Spinal cord (tissue), 10 donors: ENCODE data around the gene CROCC2. TPM values are rescaled to one million over a fixed set of nuclear protein-coding genes. Genes with fewer than 3 reads are reported as not detected.
"Not testable (repeated sequence)": the region's sequence is repeated elsewhere in the genome, so short reads cannot be mapped to it uniquely, and the experiment has no call there.

Experiments used
- DNase-seq, 6 donors: peaks; one replicate each; pipeline versions ENCODE4 v3.0.0 to v3.0.0-alpha.2; 2013 to 2015; ENCODE audit warnings: low spot score in 6 of 6, low read depth in 4 of 6
- H3K27ac ChIP-seq: one replicate; pipeline ENCODE4 v1.5.1; 2013; ENCODE audit warnings: low read depth, low read length, control low read depth
- H3K27me3 ChIP-seq: one replicate; pipeline ENCODE4 v1.6.1; 2013; ENCODE audit warnings: low read length; ENCODE audit not compliant: control insufficient read depth, insufficient read depth
- H3K36me3 ChIP-seq: one replicate; pipeline ENCODE4 v1.6.1; 2013; ENCODE audit warnings: low read length; ENCODE audit not compliant: control insufficient read depth, insufficient read depth
- H3K4me1 ChIP-seq: one replicate; pipeline ENCODE4 v1.6.1; 2013; ENCODE audit warnings: low read length; ENCODE audit not compliant: control insufficient read depth, insufficient read depth
- H3K4me3 ChIP-seq: one replicate; pipeline ENCODE4 v1.5.1; 2013; ENCODE audit warnings: low read depth, low read length, control low read depth
- H3K9me3 ChIP-seq: one replicate; pipeline ENCODE4 v1.6.1; 2013; ENCODE audit warnings: low read length; ENCODE audit not compliant: control insufficient read depth, insufficient read depth
- WGBS: methylation state at CpG from one replicate; pipeline ENCODE4 v1.1.5; 2013; ENCODE audit warnings: missing lambda C conversion rate; ENCODE audit not compliant: insufficient coverage; 5-methylcytosine and 5-hydroxymethylcytosine counted together
- polyA plus RNA-seq, 2 donors: library from polyadenylated mRNA; unstranded; fragments of 120-200 nt; gene quantifications; one replicate each; pipeline ENCODE4 v1.2.1, GENCODE V29; 2013; ENCODE audit not compliant: insufficient read length in 2 of 2
- total RNA-seq, 2 donors: library from RNA; depleted of rRNA in 1 of 2; stranded (reverse); fragments of 120-200 nt in 1 of 2; fragments of >200 nt in 1 of 2; gene quantifications; one replicate each; pipeline versions ENCODE4 v1.2.3 to v1.2.4, GENCODE V29; 2013 to 2014
- donor health status: healthy.

Gene CROCC2
- total and polyA plus RNA-seq, 4 donors, result 0.30 to 4.4 (median 3.0) TPM

DNA sequence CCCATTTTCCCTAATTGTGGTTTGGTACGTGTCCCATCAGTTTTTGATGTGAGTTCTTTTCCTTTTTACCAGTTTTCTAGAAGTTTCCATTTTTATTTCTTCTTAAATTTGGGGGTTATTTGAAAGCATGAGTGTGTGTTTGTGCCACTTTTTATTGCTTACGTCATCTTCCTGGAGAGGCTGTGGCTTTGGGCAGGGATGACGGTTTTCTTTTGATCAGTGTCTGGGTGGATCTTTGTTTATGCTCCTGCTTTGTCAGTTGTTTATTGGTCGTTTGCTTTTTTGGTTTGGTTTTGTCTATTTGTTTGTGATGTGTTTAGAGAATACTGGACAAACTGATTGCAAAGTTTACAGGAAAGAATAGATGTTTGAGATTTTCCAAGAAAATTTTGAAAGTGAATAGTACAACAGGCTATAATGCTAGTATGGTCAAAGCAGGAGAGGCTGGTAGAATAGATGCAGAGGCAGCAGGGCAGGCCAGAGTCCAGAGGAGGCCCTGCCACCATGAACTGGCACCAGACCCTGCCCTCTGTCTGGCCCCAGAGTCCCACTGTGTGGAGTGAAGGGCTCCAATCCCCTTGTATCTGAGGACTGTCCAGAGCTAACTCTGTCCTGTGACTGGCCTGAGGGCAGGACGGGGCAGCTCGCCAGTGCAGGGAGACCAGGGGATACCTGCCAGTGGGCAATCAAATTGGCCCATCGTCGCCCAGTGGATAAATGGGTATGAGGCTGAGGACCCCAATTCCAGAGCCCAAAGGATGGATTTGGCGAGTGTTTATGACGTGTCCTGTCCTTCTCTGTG is 68.8 kb downstream of the CROCC2 start:
- no peak for DNase-seq
- Histone ChIP-seq H3K27ac (no peak overlapping the region), H3K27me3 (peaks cover 11% of the 10 kb centered on the region), H3K4me3 (no peak overlapping the region), H3K9me3 (no peaks in the 10 kb centered on the region), H3K4me1 (peaks cover 16% of the 10 kb centered on the region), H3K36me3 (no peaks in the 10 kb centered on the region)
- 76% methylated on average over 9 of the region's 10 CpGs for WGBS

DNA sequence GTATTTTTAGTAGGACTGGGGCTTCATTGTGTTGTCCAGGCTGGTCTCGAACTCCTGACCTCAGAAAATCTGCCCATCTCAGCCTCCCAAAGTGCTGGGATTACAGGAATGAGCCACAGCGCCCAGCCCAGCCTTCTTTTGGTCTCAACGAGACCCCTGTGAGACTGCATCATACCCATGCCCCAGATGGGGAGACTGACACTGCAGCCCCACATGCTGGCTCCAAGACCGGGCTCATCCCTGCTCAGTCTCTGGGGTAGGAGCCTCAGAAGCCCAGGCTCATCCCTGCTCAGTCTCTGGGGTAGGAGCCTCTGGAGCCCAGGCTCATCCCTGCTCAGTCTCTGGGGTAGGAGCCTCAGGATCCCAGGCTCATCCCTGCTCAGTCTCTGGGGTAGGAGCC is 69.8 kb downstream of the CROCC2 start:
- H3K4me3 ChIP-seq, H3K36me3 ChIP-seq, H3K9me3 ChIP-seq, DNase-seq, H3K27ac ChIP-seq: not testable (repeated sequence)
- Histone ChIP-seq H3K27me3 (peaks cover 11% of the 10 kb centered on the region), H3K4me1 (peaks cover 16% of the 10 kb centered on the region)
- whole genome bisulfite sequencing, result 79% methylated on average over 3 of the region's 4 CpGs

DNA sequence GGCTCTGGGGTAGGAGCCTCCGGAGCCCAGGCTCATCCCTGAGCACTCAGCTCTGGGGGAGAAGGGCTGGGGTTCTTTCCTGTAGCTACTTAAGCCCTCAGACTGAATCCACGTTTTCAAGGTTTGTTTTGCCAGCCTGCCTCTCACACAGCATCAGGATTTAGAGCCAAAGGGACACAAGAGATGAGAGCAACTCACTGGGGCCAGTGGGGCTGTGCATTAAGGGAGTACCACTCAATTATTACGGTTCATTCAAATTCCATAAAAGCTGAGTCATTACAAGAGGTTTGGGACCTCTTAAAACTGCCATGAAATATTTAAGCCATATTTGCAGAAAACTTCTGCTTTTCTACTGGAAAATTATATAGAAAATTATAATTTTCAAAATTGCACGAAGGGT is 75.1 kb downstream of the CROCC2 start:
- Histone ChIP-seq H3K9me3 (no peaks in the 10 kb centered on the region), H3K27me3 (peaks cover 2% of the 10 kb centered on the region), H3K4me1 (peaks cover 4% of the 10 kb centered on the region), H3K4me3 (no peak overlapping the region), H3K27ac (no peak overlapping the region), H3K36me3 (no peaks in the 10 kb centered on the region)
- peak in 1 of 6 donors; percentile 33 for DNase-seq
- 50% methylated on average over 3 of the region's 4 CpGs for WGBS

DNA sequence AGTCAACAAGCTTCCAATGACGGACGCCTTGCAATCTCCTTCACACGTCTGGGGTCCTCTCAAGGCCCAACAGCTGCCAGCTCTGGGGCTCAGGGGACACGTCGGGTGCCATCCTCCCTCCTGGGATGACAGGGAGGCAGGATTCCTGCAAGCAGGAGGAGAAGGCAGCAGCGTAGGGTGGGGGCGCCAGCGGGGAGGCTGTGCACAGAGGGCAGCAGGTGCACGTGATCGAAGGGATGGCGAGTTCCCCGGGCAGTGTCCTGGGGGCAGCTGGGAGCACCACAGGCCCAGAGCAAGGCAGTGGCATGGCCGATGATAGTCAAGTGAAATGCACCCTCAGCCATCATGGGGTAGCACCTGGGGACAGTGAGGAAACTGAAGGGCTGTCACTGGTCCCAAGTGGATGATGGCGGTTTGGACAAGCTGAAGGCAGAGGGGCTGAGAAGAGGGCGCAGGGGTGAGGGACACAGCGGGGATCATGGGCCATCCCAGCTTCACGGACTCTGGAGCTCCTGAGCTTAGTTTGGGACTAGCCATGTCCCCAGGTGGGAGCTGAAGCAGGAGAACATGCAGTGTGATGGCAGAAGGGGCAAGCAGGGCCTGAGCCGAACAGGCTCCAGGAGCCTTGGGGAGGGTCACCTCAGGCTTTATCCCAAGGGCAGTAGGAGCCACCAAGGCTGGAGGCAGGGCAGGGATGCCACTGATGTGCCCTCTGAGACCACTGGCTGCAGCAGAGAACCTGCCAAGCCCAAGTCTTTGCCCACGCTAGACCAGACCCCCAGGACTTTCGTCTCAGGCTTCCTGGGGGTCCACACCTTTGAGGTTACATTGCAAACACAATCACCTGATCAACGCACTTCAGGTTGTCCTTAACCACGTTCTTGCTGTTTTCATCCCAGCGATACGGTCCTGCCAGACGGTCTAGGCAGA is 76.0 kb downstream of the CROCC2 start:
- 79% methylated on average over 25 of the region's 25 CpGs for WGBS
- Histone ChIP-seq H3K27ac (no peak overlapping the region), H3K36me3 (no peaks in the 10 kb centered on the region), H3K27me3 (peaks cover 2% of the 10 kb centered on the region), H3K4me3 (no peak overlapping the region), H3K4me1 (peaks cover 12% of the 10 kb centered on the region), H3K9me3 (no peaks in the 10 kb centered on the region)
- no peak for DNase-seq

DNA sequence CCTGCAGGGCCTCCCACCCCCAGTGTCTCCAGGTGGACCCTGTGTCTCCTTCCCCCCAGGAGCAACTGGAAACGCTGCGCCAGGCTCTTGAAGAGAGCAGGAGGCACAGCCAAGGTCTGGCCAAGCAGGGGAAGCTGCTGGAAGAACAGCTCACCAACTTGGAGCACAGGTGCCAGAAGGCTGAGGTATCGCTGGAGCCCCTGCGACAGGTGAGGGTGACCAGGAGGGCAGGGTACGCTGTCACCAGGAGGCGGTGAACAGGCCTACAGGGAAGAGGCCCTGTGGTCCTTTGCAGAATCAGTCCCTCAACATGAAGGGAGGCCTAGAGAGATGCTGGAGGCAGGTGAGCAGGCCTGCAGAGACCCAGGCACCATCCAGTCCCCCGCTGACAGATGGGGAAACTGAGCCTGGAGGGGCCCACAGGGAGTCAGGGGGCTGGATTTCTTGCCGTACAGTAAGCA is 76.7 kb downstream of the CROCC2 start:
- 89% methylated on average over 8 of the region's 8 CpGs for WGBS

DNA sequence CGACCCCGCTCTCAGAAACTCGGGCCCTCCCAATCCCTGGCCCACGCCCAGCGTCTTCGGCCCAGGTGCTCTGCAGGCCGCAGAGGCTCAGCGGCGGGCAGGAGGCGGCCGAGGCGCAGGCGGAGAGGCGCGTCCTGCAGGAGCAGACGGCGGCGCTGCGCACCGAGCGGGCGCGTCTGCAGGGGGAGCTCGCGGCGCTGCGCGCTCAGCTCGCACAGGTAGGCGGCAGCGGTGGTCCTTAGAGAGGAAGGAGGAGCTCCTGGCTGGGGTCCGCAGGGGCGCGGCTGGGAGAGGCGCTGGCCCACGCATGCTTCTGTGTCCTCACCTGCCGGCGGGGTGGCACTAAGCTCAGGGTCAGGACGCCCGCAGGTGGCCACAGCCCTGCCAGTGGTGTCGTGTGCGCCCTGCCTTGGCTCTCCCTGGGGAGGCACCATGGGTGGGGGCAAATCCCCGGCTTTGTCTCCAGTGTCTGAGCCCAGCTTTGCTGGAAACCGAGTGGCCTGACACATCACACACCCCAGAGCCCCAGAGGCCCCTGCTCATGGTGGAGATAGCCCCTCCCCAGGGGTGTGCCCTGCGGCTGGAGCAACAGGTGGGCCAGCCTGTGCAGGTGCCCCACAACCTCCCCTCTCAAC is 77.3 kb downstream of the CROCC2 start:
- Histone ChIP-seq H3K4me1 (peaks cover 21% of the 10 kb centered on the region), H3K9me3 (peaks cover 6% of the 10 kb centered on the region), H3K27me3 (peaks cover 2% of the 10 kb centered on the region), H3K36me3 (no peaks in the 10 kb centered on the region), H3K4me3 (no peak overlapping the region), H3K27ac (no peak overlapping the region)
- peak in 1 of 6 donors; percentile 36 for DNase-seq
- WGBS, result 8% methylated on average over 45 of the region's 45 CpGs

More for the DNA sequence above, 76.7 kb downstream of the CROCC2 start:
- H3K27ac ChIP-seq, result no peak overlapping the region
- H3K4me3 ChIP-seq, result no peak overlapping the region
- peaks cover 2% of the 10 kb centered on the region for H3K27me3 ChIP-seq
- DNase-seq, result no peak
- H3K36me3 ChIP-seq, result no peaks in the 10 kb centered on the region
- H3K4me1 ChIP-seq, result peaks cover 19% of the 10 kb centered on the region
- no peaks in the 10 kb centered on the region for H3K9me3 ChIP-seq

DNA sequence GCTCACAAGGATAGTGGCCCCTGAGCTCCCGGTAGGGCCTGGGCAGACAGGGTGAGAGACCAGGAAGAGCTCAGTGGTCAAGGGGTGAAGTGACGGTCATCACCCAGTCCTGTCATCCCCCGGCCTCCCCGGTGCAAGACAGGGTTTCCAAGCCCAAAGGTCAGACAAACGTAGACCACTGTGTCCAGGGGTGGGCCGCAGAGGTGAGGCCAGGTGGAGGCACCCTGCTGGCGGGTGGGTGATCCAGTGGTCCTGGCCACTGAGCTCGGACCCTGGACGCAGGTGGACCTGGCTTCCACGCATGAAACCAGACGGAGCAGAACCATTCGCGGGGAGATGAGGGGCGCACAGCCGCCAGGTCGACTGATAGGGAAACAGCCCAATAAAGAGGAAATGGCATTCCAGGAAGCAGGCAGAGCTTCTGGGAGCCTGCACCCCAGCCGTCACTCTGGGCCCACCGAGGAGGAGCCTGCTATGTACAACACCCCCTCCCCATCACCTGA is 77.9 kb downstream of the CROCC2 start:
- Histone ChIP-seq H3K27ac (no peak overlapping the region), H3K4me3 (no peak overlapping the region), H3K9me3 (peaks cover 6% of the 10 kb centered on the region), H3K36me3 (no peaks in the 10 kb centered on the region), H3K27me3 (peaks cover 2% of the 10 kb centered on the region), H3K4me1 (peaks cover 21% of the 10 kb centered on the region)
- 62% methylated on average over 18 of the region's 18 CpGs for WGBS
- no peak for DNase-seq

DNA sequence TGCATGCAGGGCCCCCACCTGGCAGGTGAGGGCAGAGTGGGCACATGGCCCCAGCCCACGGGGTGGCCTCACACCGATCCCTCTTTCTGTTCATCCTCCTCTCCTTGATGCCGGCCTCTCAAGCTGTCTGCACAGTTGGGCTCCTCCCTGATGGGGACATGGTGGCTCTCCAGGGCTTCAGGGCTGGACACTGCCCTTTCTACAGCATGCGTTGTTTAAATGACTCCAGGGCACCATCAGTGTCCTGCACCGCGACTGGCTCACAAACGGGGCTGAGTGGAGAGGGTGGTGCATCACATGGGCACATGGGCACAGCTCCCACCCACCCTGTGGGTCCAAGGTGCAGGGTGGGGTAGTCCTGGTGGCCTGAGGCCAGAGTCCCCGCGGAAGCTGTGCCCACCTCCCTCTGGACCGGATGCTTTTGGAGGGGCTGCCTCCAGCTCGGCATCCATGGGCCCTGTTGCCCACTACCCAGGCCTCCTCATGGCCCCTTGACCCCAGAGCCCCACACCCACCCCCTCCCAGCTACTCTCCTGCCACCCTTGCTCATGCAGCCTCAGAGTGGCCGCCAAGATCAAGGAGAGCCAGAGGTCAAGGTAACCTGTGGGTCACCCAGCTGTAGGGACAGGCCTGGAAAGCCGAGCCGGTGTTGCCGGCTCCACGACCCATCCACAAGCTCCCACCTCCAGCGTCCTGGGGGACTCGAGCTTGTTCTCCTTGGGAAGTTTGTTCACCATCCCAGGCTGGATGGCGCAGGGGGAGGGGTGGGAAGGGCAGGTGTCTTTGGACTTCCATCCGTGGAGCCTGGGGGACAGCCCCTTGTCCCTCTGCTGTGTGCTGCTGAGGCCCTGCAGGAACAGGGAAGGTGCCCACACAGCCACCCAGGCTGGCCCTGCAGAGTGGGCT is 80.0 kb downstream of the CROCC2 start:
- Histone ChIP-seq H3K36me3 (no peaks in the 10 kb centered on the region), H3K27ac (no peak overlapping the region), H3K4me1 (peaks cover 23% of the 10 kb centered on the region), H3K27me3 (peaks cover 2% of the 10 kb centered on the region), H3K4me3 (no peak overlapping the region), H3K9me3 (peaks cover 6% of the 10 kb centered on the region)
- 70% methylated on average over 11 of the region's 20 CpGs for WGBS
- DNase-seq, result no peak
